Glomerular endothelial cell (primary cell): ENCODE measurements around the gene SPOCK3. TPM values are rescaled to one million over a fixed set of nuclear protein-coding genes. Genes with fewer than 3 reads are reported as not detected.
"Not testable (repeated sequence)": the region's sequence is repeated elsewhere in the genome, so short reads cannot be mapped to it uniquely, and the experiment has no call there.

Experiments
- DNase-seq: peaks from one replicate; pipeline ENCODE4 v3.0.0-alpha.2; 2011; ENCODE audit warnings: low read depth, low spot score; ENCODE audit errors: extremely low read depth
- total RNA-seq: library from RNA; depleted of rRNA; stranded (reverse); fragments of >200 nt; gene quantifications from 2 replicates; pipeline ENCODE4 v1.2.3, GENCODE V29; 2015

Gene SPOCK3
- 2.0 and 3.5 TPM in 2 replicates for total RNA-seq

DNA sequence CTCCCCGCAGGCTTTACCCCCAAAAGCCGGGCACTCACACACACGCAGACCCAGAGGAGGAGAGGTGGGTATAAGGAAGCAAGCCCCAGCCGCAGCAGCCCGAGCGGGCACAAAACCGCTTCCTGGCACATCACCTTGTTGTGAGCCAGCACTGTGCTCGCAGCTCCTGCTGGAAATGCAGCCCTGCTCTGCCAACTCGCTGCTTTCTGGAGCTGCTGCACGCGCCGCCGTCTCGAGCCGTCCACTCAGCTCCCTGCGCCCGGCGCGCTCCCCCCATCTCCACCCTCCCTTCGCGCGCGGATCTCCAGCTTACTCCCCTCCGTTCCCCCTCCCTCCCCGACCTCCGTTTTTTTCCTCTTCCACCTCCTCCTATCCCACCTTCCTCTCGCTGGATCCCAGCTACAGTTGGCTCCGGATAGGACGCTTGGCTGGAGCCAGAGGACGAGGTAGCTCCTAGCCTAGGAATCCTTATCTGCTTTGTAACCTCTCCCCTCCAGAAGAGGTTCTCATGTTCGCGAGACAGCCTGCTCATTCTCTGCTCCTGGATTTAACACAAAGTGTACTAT lies at the start of gene SPOCK3:
Gene SPOCK3, minus strand, starts transcription at position 179 of the 566 bp plus-strand sequence.
- DNase-seq, result no peak

GRCh38 chr4:167282171-167282864 lies 48.0 kb upstream of the SPOCK3 start:
- no peak for DNase-seq

DNA sequence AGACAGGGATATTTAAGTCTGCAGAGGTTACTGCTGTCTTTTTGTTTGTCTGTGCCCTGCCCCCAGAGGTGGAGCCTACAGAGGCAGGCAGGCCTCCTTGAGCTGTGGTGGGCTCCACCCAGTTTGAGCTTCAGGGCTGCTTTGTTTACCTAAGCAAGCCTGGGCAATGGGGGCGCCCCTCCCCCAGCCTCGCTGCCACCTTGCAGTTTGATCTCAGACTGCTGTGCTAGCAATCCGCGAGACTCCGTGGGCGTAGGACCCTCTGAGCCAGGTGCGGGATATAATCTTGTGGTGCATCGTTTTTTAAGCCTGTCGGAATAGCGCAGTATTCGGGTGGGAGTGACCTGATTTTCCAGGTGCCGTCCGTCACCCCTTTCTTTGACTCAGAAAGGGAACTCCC lies 47.3 kb upstream of the SPOCK3 start:
- DNase-seq, result not testable (repeated sequence)

GRCh38 chr4:167274351-167274750 lies 40.1 kb upstream of the SPOCK3 start:
- no peak for DNase-seq

DNA sequence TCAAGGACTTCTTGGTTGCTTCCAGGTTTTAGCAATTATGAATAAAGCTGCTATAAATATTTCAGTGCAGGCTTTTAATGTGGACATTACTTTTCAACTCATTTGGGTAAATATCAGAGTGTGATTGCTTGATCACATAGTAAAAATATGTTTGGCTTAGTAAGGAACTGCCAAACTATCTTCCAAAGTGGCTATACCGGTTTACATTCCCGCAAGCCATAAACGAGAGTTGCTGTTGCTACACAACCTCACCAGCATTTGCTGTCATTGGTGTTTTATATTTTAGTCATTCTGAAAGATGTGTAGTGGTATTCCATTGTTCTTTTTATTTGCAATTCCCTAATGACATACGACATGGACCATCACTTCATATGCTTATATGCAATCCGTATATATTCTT lies 30.9 kb upstream of the SPOCK3 start:
- DNase-seq, result no peak

GRCh38 chr4:167248271-167248670 lies 14.0 kb upstream of the SPOCK3 start:
- DNase-seq, result no peak

- DNase-seq, result no peak
These were observed 5.3 kb upstream of the SPOCK3 start for GRCh38 chr4:167239627-167240026.

DNA sequence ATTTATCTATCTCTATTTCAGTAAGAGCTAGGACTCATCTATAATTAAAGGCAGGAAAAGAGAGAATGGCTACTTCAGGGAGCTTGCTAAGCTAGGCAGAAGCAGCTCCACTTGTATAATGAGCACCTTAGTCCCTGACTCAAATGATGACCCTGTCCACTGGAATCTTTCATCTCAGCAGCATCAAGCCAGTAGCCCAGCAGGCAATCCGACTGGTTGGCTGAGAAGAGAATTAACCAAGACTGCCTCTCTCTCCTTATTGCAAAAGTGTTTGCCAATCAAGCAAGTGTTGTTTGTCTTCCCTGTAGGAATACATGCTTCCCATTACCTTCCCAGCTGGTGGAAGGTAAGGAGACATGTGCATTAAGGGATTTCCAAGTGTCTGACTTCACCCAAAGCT lies 3.9 kb upstream of the SPOCK3 start:
- DNase-seq, result no peak

DNA sequence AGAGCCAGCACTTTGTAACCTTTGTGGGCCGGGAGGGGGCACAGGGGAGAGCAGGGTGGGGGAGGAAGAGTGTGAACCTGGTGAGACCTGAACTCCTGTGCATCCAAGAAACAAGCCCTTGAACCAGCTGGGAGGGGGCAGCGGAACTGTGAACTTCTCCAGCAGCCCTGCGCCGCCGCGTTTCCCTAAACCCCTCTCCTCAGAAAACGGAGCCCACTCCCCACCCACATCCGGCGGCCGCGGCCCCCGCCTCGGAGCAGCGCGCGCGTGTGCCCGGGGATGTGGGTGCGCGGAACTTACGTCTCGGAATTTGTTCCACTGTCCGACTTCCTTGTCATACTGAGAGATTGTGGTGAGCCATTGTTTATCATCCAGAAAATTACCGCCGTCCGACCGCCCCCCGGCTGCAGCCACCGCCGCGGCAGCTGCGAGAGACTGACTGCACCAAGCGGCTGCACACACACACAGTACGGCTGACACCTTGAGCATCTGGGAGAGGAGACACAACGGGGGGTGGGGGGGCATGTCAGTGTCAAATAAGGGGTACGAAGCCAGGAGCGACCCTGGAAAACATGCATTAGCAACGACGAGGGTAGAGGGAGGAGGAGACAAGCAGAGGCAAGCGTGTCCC lies 494 bp downstream of the SPOCK3 start:
- DNase-seq, result no peak

DNA sequence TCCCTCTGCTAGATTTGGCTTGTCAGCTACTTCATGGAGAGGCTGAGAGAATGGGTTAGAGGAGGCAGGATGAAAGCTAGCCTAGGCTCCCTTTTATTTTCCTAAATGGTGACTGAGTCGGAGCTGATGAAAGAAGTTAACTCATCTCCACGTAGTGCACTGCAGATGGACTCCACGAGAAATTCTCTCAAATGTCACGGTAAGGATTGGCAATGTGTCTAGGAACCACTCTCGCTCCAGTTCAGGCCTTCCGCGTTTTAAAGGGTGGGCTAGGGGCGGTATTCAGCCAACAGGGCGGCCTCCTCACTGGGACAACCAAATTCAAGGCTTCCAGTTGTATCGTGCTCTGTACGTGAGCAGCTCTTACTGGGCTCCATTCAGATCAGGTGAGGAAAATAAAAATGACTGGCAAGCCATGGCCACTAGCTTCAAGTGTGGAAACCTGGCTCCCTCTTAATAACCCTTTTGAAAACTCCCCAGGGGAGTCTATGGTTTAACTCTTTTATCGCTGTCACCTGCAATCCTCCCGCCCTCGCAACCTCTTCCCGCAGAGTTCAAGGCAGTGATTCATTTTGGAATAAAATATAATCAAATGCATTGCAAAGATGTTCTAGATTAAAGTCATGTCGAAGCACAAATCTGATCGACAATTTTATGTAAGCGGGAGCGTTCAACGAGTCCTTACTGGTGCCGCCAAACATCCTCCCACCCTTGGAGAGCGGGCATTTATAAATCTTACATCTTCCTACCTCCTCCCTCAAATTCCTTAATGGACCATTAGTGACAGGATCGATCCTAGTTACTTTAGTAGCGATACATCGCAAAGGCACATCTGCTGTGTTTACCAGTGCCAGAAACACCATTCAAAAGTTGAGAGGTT lies 1.2 kb downstream of the SPOCK3 start:
- no peak for DNase-seq

DNA sequence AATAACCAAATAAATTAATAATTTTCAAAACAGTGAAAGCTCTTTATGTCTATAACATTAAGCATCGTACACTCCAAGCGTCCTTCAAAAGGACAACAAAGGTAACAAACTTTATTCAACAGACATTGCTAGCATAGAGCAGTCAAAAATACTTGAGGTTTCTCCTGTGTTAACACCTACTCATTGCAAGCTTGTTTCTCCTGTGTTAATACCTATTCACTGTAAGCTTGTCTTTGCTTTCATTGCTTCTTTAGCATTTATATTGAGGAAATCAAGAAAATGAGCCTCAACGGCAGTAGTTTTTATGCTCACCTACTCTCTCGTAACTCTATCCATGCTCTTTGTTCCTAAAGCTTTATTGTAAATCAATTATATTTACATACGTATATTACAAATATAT lies 3.5 kb downstream of the SPOCK3 start:
- no peak for DNase-seq

GRCh38 chr4:167222099-167222498 lies 12.2 kb downstream of the SPOCK3 start:
- DNase-seq, result no peak

- no peak for DNase-seq
These were observed 13.2 kb downstream of the SPOCK3 start for GRCh38 chr4:167221084-167221483.

DNA sequence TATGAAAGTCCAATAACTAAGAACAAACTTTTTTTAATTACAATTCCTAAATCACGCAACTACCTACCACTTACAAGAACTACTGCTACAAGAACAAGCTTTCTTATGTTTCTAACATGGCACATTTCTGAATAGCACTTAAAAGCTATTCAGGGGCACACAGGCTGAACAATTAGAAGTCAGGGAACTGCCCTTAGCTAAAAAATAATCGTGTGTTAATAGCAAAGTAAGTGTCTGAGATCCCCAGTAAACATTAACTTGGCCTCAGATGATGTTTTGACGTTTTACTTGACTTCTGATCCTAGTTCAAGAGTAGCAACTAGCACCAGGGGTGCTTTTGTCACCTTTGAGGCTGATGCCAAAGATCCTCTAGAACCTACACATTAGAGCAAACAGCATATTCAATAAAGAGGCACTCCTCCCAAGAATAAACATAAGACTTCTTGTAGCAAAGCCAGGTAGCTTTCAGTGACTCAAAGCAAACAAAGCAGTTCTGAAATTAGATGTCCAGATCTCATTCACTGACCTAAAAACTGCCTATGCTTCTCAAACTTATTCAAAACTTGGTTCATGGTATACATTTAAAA lies 16.2 kb downstream of the SPOCK3 start:
- no peak for DNase-seq

GRCh38 chr4:167216783-167217182 lies 17.5 kb downstream of the SPOCK3 start:
- DNase-seq, result no peak

DNA sequence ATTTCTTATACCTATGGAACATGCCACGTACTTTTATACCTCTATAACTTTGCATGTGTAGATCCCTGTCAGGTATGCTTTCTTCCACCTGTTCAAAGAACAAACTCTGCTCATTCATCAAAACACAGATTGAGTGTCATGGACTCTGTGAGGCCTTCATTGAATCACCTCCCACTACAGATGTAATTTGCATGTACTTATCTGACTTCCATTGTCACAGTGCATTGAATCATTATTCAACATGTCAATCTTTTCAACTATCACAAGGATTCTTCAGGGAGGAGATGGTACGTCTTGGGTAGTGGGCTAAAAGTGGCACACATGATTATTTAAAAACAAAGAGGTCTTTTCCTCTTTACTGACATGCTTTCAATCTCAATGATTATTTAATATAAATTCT lies 24.1 kb downstream of the SPOCK3 start:
- no peak for DNase-seq

GRCh38 chr4:167196344-167197012 lies 37.8 kb downstream of the SPOCK3 start:
- DNase-seq, result no peak

GRCh38 chr4:167190379-167190778 lies 43.9 kb downstream of the SPOCK3 start:
- DNase-seq, result no peak

- no peak for DNase-seq
These were observed 48.8 kb downstream of the SPOCK3 start for GRCh38 chr4:167185465-167185864.

DNA sequence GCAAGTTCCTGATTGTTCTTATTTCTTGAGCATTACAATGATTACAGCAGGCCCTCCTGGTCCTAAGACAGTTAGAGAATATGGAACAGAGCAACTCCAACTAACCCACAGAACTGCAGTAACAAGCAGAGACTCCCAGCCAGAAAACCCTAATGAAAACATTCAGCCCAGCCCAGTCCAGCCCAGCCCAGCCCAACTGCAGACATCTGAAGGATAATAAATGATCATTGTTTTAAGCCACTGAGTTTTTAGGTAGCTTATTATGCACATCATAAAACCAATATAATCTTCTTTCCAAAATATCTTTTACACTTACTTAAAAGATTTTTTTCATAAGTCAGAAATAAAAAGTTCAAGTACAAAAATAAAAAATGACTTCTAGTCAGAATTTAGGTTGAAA lies 51.3 kb downstream of the SPOCK3 start:
- no peak for DNase-seq
